Parathyroid adenoma (tissue), 2 donors: ENCODE measurements around the gene GPR107.
"Not testable (repeated sequence)": the region's sequence is repeated elsewhere in the genome, so short reads cannot be mapped to it uniquely, and the experiment has no call there.

Source experiments
- H2AFZ ChIP-seq: fragments of 300-600 bp; sonication (generic); one replicate; pipeline ENCODE4 v1.7.0; 2017; ENCODE audit warnings: antibody characterized with exemption, mild to moderate bottlenecking
- H3K27ac ChIP-seq: fragments of 300-600 bp; sonication (generic); one replicate; pipeline ENCODE4 v1.7.0; 2017
- H3K27me3 ChIP-seq: fragments of 300-600 bp; sonication (generic); one replicate; pipeline ENCODE4 v1.7.0; 2017; ENCODE audit warnings: low read length; ENCODE audit not compliant: control insufficient read depth, insufficient read depth
- H3K36me3 ChIP-seq: fragments of 300-600 bp; sonication (generic); one replicate; pipeline ENCODE4 v1.7.0; 2017; ENCODE audit warnings: low read length; ENCODE audit not compliant: control insufficient read depth, insufficient read depth
- H3K4me1 ChIP-seq: fragments of 300-600 bp; sonication (generic); one replicate; pipeline ENCODE4 v1.7.0; 2017; ENCODE audit warnings: control low read depth
- H3K4me2 ChIP-seq: fragments of 300-600 bp; sonication (generic); one replicate; pipeline ENCODE4 v1.7.0; 2017; ENCODE audit warnings: low read length
- H3K4me3 ChIP-seq: fragments of 300-600 bp; sonication (generic); one replicate; pipeline ENCODE4 v1.7.0; 2017; ENCODE audit warnings: low read depth, low read length
- H3K79me2 ChIP-seq: fragments of 300-600 bp; sonication (generic); one replicate; pipeline ENCODE4 v1.7.0; 2017; ENCODE audit warnings: control low read depth
- H3K9ac ChIP-seq: fragments of 300-600 bp; sonication (generic); one replicate; pipeline ENCODE4 v1.7.0; 2017; ENCODE audit warnings: mild to moderate bottlenecking
- H3K9me3 ChIP-seq: fragments of 300-600 bp; sonication (generic); one replicate; pipeline ENCODE4 v1.7.0; 2017; ENCODE audit warnings: low read length; ENCODE audit not compliant: control insufficient read depth
- TF ChIP-seq, protein P1 (sequence below): fragments of 300-600 bp; sonication (generic); IDR thresholded peaks from one replicate; pipeline ENCODE4 v1.7.0; 2017; ENCODE audit warnings: antibody characterized with exemption, mild to moderate bottlenecking
- donor health status: primary hyperparathyroidism.

GPR107 gene

DNA sequence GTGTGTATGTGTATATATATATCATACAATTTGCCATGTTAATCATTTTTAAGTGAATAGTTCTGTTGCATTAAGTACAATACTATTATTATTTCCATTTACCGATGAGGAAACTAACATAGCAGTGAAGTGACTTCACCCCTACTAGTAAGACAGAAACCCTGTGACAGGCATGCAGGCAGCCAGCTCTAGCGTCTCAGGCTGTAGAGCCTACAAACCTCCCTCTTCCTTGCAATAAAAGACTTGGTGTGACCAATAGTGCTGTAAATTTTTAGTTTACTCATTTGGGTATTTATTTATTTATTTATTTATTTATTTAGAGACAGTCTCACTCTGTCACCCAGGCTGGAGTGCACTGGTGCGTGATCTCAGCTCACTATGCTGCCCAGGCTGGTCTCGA is 35.4 kb upstream of the GPR107 start:
- H3K36me3 ChIP-seq, result no peaks in the 10 kb centered on the region
- TF ChIP-seq, protein P1, sequence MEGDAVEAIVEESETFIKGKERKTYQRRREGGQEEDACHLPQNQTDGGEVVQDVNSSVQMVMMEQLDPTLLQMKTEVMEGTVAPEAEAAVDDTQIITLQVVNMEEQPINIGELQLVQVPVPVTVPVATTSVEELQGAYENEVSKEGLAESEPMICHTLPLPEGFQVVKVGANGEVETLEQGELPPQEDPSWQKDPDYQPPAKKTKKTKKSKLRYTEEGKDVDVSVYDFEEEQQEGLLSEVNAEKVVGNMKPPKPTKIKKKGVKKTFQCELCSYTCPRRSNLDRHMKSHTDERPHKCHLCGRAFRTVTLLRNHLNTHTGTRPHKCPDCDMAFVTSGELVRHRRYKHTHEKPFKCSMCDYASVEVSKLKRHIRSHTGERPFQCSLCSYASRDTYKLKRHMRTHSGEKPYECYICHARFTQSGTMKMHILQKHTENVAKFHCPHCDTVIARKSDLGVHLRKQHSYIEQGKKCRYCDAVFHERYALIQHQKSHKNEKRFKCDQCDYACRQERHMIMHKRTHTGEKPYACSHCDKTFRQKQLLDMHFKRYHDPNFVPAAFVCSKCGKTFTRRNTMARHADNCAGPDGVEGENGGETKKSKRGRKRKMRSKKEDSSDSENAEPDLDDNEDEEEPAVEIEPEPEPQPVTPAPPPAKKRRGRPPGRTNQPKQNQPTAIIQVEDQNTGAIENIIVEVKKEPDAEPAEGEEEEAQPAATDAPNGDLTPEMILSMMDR, result no peak
- H3K9ac ChIP-seq, result no peak overlapping the region
- peaks cover 2% of the 10 kb centered on the region for H3K79me2 ChIP-seq
- H3K9me3 ChIP-seq, result no peaks in the 10 kb centered on the region
- no peaks in the 10 kb centered on the region for H3K27me3 ChIP-seq
- no peaks in the 10 kb centered on the region for H3K4me1 ChIP-seq
- H3K27ac ChIP-seq, result no peak overlapping the region
- no peak overlapping the region for H3K4me3 ChIP-seq
- no peak overlapping the region for H2AFZ ChIP-seq
- H3K4me2 ChIP-seq, result no peak overlapping the region

DNA sequence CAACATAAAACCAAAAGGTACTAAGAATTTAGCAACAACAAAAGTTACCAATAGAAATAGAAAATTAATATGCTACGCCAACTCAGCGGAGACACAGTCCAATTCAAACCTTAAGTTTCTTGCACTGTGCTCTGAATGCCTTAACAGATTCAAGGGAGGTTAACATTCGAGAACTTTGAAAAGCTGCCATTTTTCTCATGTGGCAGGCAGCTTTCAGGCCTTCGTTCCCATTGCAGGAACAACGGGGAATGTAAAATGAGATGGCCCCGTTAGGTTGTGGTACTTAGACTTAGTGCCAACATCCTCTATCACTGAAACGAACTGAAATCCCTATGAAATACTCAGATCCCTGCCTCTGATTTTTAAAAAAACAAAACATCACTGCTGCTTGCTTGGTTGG is 33.1 kb upstream of the GPR107 start:
- Histone ChIP-seq H3K79me2 (peaks cover 4% of the 10 kb centered on the region), H3K9me3 (no peaks in the 10 kb centered on the region), H3K4me3 (no peak overlapping the region), H3K36me3 (no peaks in the 10 kb centered on the region), H3K27me3 (no peaks in the 10 kb centered on the region), H3K4me2 (no peak overlapping the region), H3K27ac (no peak overlapping the region), H2AFZ (no peak overlapping the region), H3K9ac (no peak overlapping the region), H3K4me1 (no peaks in the 10 kb centered on the region)
- TF ChIP-seq, protein P1, result no peak

DNA sequence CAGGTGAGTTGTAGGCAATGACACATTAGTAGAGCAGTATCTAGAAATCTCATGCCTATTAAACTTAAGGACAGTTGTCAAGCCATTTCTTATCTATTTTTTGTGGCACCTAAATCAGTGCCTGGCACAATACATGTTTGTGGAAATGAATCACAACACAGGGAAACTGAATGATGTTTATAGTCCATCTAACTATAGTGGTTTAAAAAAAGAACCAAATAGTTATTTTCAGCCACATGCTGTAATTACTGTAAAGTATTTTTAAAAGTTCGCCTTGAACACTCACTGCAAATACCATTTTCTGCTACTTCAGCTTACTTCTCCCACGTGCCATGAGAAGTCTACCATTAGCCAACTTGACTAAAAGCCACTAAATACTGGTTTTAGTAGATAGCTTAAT is 32.6 kb upstream of the GPR107 start:
- Histone ChIP-seq H3K9me3 (no peaks in the 10 kb centered on the region), H3K27ac (no peak overlapping the region), H3K4me3 (no peak overlapping the region), H3K36me3 (no peaks in the 10 kb centered on the region), H2AFZ (no peak overlapping the region), H3K4me1 (no peaks in the 10 kb centered on the region), H3K79me2 (peaks cover 7% of the 10 kb centered on the region), H3K4me2 (no peak overlapping the region), H3K27me3 (no peaks in the 10 kb centered on the region), H3K9ac (no peak overlapping the region)
- TF ChIP-seq, protein P1, result no peak

DNA sequence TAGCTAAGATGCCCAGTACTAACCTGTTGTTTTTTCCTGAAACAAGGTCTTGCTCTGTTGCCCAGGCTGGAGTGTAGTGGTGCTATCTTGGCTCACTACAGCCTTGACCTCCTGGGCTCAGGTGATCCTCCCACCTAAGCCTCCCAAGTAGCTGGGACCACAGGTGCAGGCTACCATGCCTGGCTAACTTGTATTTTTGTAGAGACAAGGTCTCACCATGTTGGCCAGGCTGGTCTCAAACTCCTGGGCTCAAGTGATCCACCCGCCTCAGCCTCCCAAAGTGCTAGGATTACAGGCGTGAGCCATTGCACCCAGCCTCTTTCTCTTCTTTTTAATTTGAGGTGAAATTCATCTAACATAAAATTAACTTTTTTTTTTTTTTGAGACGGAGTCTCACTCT is 31.9 kb upstream of the GPR107 start:
- H3K9me3 ChIP-seq, H2AFZ ChIP-seq, H3K4me3 ChIP-seq, H3K79me2 ChIP-seq, H3K36me3 ChIP-seq, H3K4me2 ChIP-seq, H3K4me1 ChIP-seq, H3K9ac ChIP-seq, H3K27me3 ChIP-seq, H3K27ac ChIP-seq: not testable (repeated sequence)

DNA sequence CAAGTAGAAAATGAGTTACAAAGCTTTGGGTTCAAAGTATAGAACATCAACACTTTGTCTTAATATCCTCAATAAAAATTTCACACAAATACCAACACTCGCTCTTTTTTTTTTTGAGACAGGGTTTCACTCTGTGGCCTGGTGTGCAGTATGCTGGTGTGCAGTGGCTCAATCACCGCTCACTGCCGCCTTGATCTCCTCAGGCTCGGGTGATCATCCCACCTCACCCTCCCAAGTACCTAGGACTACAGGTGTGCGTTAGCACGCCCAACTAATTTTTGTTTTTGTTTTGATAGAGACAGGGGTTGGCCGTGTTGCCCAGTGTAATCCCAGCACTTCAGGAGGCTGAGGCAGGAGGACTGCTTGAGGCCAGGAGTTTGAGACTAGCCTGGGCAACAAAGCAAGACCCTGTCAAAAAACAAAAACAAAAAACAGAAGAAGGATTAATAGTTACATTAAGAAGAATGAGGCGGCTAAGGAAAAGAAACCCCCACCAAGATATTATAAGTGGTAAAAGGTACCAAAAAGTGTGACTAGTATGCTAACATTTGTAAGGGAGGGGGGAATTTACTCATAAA is 31.1 kb upstream of the GPR107 start:
- Histone ChIP-seq H3K27ac (no peak overlapping the region), H3K4me1 (no peaks in the 10 kb centered on the region), H3K9me3 (no peaks in the 10 kb centered on the region), H2AFZ (no peak overlapping the region), H3K36me3 (no peaks in the 10 kb centered on the region), H3K79me2 (peaks cover 10% of the 10 kb centered on the region), H3K4me3 (no peak overlapping the region), H3K27me3 (no peaks in the 10 kb centered on the region), H3K4me2 (no peak overlapping the region), H3K9ac (no peak overlapping the region)
- TF ChIP-seq, protein P1, result no peak
